GM18909 (cell line): ENCODE data around the gene AP3B1.
"Not testable (repeated sequence)": the region's sequence is repeated elsewhere in the genome, so short reads cannot be mapped to it uniquely, and the experiment has no call there.

Source experiments
- ATAC-seq: cut with Tn5 transposase; IDR thresholded peaks from one replicate; pipeline ENCODE4 v1.9.1; 2021; ENCODE audit warnings: mild to moderate bottlenecking; ENCODE audit not compliant: unreplicated experiment, poor library complexity

AP3B1 gene

DNA sequence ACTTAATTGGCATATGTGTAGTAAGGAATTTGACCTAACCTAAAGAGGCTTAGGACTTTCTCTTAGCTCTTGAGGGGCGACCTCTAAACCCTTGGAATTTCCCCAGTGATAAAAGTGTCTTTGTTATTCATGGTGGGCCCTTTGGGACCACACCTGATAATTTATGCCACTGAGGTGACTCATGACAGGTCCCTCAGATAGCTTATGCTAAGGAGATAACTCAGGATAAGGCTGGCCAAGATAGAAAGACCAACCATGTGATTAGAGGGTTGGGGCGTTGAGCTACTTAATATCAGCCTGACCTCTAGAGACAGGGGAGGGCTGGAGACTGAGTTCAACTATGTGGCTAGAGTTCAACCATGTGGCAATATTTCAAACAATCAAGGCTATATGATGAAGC is 218.1 kb downstream of the AP3B1 start:
- no peak for ATAC-seq

DNA sequence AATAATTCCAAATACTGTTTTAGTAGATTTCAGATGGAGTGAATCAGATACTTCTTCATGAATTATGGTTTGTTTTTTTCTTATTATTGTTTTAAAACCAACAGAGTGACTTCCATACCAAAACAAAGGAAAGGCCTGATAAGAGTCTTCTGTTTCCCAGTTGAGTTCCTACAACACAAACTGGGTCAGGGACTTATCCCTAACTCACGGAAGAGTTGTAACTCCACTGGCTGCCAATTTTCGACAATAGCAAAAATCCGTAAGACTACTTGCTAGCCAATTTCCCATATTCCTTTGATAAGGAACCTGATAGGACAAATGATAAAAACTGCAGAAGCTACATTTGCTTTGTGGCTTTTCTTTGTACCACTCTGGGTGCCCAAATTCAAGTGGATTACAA is 219.2 kb downstream of the AP3B1 start:
- ATAC-seq: no peak

DNA sequence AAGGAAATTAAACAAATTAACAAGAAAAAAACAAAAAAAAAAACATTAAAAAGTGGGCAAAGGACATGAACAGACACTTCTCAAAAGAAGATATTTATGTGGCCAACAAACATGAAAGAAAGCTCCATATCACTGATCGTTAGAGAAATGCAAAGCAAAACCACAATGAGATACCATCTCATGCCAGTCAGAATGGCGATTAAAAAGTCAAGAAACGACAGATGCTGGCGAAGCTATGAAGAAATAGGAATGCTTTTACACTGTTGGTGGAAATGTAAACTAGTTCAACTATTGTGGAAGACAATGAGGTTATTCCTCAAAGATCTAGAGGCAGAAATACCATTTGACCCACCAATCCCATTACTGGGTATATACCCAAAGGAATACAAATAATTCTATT is 223.8 kb downstream of the AP3B1 start:
- not testable (repeated sequence) for ATAC-seq

DNA sequence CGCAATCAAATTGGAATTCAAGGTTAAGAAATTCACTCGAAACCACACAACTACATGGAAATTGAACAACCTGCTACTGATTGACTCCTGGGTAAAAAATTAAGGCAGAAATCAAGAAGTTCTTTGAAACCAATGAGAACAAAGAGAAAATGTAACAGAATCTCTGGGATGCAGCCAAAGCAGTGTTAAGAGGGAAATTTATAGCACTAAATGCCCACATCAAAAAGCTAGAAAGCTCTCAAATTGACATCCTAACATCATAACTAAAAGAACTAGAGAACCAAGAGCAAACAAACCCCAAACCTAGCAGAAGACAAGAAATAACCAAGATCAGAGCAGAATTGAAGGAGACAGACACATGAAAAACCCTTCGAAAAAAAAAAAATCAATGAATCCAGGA is 226.9 kb downstream of the AP3B1 start:
- not testable (repeated sequence) for ATAC-seq

DNA sequence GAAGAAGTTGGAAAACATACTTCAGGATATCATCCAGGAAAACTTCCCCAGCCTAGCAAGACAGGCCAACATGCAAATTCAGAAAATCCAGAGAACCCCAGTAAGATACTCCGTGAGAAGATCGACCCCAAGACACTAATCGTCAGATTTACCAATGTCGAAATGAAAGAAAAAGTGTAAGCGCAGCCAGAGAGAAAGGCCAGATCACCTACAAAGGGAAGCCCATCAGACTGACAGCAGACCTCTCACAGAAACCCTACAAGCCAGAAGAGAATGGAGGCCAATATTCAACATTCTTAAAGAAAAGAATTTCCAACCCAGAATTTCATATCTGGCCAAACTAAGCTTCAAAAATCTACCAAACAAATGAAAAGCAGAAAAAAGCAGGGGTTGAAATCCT is 227.8 kb downstream of the AP3B1 start:
- ATAC-seq: not testable (repeated sequence)

DNA sequence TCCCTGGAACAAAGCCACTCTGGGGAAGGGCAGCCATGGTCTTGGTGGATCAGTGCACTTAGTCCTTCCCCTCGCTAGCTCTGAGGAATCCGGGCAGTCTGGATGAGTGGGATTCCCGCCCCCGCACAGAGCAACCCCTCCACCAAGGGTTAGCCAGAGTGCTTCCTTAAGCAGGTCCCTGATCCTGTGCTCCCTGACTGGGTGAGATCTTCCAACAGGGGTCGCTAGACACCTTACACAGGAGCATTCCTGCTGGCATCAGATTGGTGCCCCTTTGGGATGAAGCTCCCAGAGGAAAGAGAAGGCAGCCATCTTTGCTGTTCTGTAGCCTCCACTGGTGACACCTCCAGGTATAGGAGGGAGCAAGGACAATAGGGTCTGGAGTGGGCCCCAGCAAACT is 228.8 kb downstream of the AP3B1 start:
- ATAC-seq: no peak

DNA sequence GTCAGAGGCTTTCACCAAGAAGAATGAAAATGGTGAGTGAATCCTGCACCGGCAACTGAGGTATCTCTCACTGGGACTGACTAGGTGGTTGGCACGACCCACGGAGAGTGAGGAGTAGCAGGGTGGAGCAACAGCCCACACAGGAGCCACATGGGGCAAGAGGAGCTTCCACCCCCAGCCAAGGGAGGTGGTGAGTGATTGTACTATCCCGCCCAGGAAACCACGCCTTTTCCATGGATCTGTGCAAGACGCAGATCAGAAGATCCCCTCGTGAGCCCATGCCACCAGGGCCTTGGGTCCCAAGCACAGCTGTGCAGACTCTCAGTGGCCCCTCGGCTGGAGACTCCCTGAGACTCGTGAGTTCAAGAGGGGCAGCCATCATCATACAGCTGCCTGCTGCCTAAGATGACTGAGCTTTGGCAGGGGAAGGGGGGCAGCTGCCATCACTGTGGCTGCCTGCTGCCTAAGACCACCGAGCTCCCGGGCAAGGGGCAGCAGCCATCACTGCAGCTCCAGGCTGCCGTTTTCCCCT is 229.5 kb downstream of the AP3B1 start:
- no peak for ATAC-seq

DNA sequence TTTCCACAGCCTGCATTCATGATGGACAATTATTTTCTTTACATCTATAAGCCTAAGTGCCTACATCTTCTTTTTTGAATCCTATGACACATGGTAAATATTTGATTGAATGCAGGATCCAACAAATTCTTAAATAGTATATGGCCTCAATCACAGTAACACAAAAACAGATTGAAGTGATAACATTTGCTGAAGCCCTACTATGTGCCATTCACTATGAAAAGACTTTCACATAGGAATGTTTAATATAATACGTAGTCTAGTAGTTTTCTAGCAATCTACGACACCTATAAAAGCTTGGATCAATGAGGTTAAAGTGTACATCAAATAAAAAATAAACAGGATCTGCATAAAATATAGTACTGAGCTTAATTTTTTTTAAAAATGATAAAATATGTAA is 231.0 kb downstream of the AP3B1 start:
- no peak for ATAC-seq

DNA sequence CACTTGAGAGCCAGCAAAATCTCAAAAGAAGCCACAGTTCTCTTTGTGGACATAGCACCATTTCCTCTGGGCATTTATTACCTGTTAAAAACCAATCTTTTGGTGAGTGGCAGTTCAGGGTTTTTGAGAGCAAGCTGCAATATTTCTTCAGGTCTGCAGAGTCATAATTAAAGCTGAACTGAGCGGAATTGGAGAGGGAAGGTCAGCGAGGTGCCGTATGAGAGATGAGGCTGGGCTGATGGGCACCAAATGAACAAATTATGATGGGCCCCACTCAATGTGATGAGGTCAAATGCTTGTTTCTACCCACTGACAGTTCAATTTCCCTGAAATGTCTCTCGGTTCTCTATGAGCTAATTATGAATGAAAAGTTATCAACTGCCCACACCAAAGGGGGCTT is 231.9 kb downstream of the AP3B1 start:
- no peak for ATAC-seq

DNA sequence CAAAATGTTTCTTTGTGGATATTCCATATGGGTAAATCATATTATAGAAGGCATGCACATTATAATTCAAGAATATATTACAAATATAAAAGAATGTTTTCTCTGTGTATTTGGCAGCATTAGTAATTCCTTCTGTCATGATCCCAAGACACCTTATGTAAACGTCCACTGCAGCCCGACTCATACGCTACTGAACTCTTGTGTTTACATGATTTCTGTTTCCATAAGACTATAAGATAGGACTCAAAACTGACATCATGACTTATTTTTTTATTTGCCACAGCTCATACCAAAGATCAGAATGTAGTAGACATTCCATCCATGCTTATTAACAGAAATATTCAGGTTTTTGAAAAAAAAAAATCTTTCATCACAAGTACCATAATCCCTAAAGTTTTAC is 234.1 kb downstream of the AP3B1 start:
- no peak for ATAC-seq

DNA sequence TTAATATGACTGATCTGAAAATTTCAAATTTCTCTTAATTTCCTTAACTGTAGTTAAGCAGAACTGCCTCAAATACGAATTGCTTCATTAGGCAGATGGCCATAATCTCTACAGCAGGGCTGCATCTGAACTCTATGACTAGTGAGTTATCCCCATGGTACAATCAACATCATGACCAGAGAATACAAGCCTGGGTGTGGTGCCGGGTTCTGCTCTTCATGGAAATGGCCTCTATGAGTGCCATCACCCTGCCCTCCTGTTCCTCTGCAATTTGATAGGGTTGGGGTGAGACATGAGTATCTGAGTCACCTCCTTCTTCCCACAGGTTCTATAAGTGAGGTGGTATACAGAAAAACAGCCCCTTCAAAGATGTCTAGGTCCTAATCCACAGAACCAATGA is 235.9 kb downstream of the AP3B1 start:
- ATAC-seq: no peak

DNA sequence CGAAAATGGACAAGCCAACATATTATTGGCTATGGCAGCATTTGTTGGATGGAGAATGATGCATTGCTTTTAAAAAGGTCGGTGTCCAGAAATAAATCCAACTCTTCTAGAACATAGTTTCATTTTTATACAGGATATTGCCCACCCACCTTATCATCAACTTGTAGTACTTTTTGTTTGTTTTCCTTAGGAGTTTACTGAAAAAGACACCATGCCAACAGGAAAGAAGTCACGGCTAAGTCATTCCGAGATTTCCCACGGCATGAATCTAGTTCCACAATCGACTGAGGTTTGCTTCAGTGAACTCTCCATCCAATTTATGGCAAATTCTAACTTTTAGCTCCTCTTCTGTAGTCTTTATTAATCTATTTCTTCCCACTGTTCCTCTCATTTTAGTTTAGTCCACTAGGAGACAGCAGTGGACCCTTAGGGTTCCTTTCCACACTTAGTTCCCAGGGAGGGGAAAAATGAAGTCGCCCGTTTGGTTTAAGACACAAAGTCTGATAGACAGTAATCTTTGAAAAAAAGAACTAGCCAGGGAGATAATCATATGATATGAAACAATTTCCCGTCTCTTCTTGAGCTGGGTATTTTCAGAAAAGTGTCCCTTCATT is 237.5 kb downstream of the AP3B1 start:
- ATAC-seq: no peak

DNA sequence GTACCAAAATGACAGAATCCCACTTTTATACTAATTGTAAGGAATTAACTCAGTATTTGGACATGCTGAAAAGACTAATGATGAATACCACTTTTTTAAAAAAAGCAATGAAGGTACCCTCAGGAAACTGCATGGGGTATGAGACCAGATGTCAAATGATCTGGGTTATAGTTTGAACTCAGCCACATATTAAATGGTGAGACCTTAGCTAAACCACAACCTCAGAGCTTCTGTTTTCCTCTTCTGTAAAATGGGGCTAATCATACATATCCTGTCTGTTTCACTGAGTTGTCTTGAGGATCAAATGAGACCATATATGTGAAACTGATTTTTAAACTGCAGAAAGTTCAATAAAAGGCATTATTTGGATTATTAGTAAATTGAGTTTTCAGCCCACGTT is 238.4 kb downstream of the AP3B1 start:
- no peak for ATAC-seq

DNA sequence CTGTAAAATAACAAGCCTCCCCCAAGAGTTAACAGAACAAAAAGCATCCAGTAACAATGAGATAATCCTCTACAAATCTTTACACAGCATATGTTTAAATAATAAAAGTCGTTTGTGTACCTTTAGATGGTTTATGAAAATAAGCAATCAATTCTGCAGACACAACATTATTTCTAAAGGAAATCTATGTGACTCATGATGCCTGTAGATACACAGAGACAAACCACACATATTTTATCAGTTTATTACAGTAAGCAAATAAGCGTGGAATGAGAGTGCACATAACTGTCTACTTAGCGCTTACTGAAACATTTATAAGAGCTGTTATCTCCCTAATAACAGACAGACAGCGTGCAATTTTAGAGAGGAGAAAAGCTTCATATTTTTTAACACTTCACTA is 243.6 kb downstream of the AP3B1 start:
- no peak for ATAC-seq

DNA sequence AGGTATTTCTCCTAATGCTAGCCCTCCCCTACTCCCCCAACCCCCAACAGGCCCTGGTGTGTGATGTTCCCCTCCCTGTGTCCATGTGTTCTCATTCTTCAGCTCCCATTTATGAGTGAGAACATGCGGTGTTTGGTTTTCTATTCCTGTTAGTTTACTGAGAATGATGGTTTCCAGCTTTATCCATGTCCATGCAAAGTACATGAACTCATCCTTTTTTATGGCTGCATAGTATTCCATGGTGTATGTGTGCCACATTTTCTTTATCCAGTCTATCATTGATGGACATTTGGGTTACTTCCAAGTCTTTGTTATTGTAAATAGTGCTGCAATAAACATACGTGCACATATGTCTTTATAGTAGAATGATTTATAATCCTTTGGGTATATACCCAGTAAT is 247.7 kb downstream of the AP3B1 start:
- ATAC-seq: not testable (repeated sequence)

DNA sequence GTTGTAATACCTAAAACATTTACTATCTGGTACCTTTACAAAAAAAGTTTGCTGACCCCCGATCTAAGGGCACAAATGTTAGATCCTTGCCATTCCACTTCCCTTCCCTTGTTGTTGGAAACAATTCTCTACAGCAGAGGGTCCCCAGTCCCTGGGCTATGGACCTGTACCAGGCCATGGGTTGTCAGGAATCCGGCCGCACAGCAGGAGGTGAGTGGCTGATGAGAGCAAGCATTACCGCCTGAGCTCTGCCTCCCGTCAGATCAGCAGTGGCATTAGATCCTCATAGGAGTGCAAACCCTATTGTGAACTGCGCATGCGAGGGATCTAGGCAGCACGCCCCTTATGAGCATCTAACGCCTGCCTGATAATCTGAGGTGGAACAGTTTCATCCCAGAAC is 248.5 kb downstream of the AP3B1 start:
- ATAC-seq: no peak

DNA sequence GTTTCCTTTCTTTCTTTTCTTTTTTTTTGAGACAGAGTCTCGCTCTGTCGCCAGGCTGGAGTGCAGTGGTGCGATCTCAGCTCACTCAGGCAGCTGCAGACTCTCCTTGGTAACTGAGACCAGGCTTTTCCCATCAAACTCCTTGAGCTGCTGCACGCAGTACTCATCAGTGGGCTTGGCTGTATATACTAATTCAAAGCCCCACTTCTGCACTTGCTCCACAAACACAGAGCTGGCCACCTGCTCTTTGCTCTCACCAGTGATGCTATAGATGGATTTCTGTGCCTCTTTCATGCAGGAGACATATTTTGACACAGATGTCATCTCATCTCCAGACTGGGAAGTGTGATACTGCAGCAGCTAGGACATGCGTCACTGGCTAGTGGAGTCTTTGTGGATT is 252.7 kb downstream of the AP3B1 start:
- ATAC-seq: no peak

DNA sequence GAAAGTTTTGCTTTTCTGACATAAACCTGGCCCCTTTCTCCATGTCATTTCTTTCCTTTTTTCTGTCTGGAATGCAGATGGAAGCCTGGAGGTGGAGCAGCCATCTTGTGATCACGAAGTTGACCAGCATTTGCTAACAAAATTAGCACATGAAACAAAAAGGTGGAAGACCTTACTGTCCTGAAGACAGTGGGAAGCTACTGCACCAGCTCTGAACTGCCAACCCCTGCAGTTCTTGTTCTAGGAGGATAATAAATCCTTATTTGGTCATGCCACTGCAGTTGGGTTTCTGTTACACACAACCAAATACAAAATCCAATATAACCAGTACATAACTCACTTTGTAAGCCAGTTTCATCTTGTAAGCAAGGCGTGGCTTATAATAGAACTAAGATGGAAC is 269.0 kb downstream of the AP3B1 start:
- ATAC-seq: no peak

DNA sequence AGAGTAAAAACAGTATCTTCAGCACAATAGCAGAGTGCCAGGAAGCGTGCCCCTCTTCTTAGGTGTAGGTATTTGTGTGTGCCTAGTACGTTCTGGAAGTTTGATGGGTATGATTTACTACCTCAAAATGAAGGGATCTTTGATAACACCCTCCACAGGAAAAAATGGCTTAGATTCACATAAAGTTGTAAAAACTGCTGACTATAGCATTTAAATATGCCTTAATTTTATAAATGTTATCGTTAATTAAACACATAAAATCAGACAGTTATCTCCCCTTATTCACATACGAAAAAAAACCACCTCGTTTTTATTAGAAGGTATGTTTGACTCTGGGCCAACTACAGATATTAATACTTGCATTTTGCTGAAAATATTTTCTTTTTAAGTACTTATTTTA is 274.8 kb downstream of the AP3B1 start:
- ATAC-seq: no peak

DNA sequence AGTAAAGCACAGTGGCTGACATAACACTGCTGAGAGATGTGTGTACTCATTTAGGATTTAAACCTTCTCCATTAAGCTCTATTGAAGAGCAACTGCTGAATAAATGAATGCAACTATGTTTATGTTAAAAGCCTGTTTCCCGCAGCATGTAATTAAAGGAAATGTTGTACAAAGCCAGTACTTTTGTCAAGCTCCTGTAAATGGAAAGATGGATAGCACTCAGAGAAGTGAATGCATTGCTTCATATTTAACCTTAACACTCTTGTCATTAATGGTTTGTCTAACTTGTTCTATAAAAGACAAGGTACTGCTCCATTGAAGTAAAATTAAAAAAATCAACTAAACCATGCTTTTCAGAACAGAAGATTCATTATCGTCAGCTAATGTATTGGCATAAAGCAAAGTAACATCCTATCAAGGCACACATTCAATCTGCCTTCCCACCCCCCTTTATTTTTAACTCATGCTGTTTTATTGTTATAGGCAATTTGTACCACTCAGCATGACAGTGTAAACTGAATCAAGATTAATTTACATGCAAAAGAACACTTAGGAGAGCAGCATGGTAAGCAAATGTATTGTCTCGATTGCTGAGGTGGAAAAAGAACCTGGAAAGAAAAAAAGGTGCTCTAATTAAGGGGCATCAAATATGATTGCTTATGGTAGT is 277.5 kb downstream of the AP3B1 start:
- ATAC-seq: no peak

DNA sequence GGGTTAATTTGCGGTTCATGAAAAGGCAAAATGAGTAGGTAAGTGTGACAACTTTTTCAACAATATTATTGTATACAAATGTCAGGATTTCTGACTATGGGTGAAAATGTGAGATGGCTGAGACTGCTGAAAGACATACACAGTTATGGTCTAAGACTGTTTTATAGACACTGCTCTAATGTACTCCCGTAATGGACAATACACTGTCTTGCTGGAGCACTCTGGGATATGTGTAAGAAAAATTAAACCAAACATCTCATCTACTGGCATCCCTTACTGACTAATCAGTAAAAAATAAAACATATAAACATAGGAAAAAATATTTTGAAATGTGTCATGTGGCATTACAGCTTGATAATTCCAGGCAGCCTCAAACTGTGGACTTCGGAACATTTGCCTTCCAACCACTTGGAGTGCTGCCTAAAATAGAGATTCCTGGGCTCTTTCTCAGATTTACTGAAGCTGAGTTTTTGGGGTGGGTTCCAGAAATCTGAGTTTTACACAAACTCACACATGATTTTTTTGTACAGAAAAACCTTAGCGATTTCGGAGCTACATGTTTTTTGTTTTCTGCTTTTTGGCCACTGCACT is 284.5 kb downstream of the AP3B1 start:
- no peak for ATAC-seq
